SK-N-SH (cell line): ENCODE data around the gene APBA2.

Experiments
- CTCF ChIP-seq: fragments of 200-600 bp; sonication (generic); IDR thresholded peaks from 2 replicates; pipeline ENCODE4 v1.6.1; 2017; ENCODE audit warnings: antibody characterized with exemption, mild to moderate bottlenecking, moderate library complexity
- ELF1 ChIP-seq: IDR thresholded peaks from 2 replicates; pipeline ENCODE4 v1.4.0; 2012
- GABPA ChIP-seq: IDR thresholded peaks from 2 replicates; pipeline ENCODE4 v1.4.0; 2012; ENCODE audit warnings: low read depth, mild to moderate bottlenecking
- NFIC ChIP-seq: IDR thresholded peaks from 2 replicates; pipeline ENCODE4 v1.4.0; 2012; ENCODE audit warnings: borderline replicate concordance
- POLR2AphosphoS5 ChIP-seq: IDR thresholded peaks from 2 replicates; pipeline ENCODE4 v1.6.1; 2012; ENCODE audit warnings: low read depth, low read length
- RAD21 ChIP-seq: IDR thresholded peaks from 2 replicates; pipeline ENCODE4 v1.6.1; 2012; ENCODE audit warnings: mild to moderate bottlenecking, low read length
- TCF12 ChIP-seq: IDR thresholded peaks from 2 replicates; pipeline ENCODE4 v1.4.0; 2012

GRCh38 chr15:28943611-28944230 lies 57.9 kb downstream of the APBA2 start:
- no peak for TF ChIP-seq GABPA
- no peak for TF ChIP-seq TCF12
- TF ChIP-seq NFIC: no peak
- TF ChIP-seq CTCF: no peak
- TF ChIP-seq ELF1: no peak
- no peak for TF ChIP-seq RAD21
- no peak for TF ChIP-seq POLR2AphosphoS5
